NCI-H2107 treated with DMSO at 0.1 percent for 48 hours (cell line): Measurements from ENCODE around the gene SLC4A2.

Source experiments
- DNase-seq: peaks from one replicate; lab custom pipeline; 2025; ENCODE audit not compliant: unreplicated experiment; lab: John Stamatoyannopoulos, UW

SLC4A2 gene

DNA sequence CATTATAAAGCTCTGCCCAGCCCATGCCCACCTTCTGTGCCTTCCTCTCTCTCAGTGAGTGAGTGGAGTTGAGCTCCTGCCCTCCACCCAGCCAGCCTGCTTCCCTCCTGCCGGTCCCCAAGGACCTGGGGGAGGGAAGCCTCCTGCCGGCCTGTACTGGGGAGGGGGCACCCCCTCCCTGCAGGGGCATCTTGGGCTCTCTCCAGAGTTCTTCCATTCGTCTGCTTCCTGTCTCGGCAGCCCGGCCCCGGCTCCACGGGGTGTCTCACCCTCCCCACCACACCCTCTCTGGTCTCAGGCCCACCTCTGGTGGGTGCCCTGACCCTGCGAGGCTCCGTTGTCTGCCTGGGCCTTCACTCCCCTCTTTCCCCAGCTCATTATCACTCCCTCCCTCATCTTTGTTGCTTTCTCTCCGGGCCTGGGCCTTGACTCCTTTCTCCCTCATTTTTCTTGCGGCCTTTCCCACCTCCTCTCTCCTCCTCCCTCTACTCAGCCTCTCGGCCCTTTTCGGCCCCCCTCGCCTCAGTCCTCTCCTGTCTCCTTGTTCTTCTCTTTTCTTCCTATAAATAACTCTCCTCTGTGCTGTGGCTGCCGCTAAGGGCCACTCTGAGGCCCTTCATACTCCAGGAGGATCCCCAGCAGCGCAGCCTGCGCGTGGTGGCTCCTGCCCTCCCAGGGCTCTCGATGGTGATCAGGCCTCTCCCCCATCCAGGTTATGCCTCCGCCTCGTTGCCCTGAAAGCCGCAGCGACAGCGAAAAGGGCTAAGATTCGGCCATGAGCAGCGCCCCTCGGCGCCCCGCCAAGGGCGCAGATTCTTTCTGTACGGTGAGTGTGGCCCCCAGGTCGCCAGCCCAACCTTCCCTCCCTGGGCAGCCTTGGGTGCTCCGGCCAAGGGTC, 2.1 kb downstream of the SLC4A2 start:
- no peak for DNase-seq

DNA sequence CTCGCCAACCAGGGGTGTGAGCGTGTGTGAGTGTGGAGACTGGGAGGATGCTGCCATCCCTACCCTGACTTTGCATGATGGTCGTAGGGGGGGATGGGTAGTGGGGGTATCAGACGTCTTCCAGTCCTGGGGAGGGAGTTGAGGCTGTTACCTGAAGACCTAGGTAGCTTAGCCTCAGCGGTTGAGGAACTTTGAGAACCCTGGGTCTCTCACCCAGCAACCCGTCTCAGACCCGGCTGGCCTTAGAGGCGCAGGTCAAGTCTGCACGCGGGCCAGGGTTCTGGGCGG, 2.7 kb downstream of the SLC4A2 start:
- DNase-seq, result no peak

DNA sequence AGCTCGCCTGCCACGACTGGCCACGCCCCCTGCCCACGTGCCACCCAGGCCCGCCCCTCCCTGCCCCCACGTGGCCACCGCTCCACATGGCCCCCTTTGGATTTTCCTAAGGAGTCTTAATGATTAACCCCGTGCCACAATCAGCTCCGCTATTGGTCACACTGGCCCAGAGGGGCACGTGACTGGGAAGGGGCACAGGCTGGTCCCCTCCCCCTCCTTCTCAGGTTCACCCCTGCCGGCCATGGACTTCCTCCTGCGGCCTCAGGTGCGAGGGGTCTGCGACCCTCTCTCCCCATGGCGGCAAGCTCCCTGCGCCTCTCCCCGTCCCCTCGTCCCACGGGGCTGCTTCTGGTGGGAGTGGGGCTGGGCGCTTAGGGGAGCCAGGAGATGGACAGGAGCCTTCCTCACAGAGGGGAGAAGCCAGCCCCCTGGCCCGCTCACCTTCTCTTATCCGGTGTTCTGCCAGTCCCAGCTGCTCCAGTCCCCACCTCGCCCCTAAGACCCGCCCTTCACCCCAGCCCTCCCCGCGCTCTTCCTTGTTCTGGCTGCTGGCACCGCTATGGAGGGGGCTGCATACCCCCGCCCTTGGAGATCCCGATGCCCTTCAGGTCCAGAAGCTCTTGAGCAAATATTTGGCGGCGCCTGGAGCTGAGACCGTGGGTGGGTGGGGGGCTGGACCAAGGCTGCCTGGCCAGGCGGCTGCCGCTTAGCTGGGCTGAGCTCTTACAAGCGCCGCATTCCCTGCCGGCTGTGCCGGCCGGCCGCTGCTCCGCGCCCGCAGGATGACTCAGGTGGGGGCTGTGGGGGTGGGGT, 3.2 kb downstream of the SLC4A2 start:
- no peak for DNase-seq

DNA sequence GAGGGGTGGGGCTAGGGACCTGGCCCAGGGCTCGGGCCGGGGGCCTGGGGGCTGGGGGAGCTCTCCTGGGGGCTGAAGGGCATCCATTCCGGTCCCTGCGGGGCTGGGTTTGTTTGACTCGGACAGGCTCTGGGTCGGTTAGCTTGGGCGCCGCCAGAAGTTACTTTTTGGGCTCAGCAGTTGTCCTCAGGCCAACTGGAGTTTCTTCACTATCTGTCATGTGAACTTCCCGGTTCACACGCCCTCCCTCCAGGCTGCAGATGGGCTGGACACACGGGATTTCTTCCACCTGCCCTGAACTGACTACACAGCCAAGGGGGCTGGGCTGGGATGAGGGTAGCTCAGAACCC, 3.8 kb downstream of the SLC4A2 start:
- DNase-seq, result no peak

DNA sequence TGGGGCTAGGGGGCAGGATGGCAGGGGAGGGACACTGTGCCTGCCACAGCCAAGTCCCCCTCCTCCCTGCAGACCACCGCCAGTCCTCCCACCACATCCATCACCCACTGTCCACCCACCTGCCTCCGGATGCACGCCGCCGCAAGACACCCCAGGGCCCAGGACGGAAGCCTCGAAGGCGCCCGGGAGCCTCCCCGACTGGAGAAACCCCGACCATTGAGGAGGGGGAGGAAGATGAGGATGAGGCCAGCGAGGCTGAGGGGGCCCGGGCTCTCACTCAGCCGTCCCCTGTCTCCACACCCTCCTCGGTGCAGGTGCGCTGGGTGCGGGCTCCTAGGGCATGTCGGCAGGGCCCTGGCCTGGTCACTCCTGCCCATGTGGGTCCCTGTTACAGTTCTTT, 5.1 kb downstream of the SLC4A2 start:
- DNase-seq, result no peak

DNA sequence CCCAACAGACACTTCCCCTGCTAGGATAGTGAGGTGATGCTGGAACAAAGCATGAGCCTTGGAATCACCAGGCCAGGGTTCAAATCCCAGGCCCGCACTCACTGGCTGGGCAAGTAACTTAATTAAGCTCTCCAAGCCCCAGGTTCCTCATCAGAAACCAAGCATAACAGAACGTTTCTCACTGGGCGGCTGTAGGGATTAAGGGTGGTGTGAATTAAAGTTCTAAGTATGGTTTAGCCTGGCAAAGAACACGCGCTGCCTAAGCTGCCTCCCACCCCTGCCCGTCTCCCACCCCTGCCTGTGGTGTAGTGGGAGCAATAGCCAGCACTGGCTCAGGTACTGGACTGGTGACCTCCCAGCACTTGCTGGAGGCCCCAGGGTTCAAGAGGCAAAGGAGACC, 5.6 kb downstream of the SLC4A2 start:
- DNase-seq, result no peak

DNA sequence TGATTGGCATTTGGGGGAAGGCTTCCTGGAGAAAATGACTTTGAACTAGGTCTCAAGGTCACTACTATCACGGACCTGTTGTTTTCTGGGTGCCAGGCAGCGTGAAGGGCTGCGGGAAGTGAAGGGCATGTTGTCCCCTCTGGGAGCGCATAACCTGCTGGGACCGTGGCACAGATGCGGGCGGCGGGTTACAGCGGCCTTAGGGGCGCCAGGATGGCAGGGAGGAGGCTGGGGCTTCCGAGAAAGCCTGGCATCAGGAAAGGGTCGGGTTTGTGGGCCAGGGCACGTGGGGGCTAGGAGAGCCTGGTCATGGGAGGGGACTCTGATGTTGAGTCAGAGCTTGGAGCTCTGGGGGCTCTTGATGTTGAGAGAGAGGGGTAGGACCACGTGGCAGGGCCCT, 6.1 kb downstream of the SLC4A2 start:
- no peak for DNase-seq

DNA sequence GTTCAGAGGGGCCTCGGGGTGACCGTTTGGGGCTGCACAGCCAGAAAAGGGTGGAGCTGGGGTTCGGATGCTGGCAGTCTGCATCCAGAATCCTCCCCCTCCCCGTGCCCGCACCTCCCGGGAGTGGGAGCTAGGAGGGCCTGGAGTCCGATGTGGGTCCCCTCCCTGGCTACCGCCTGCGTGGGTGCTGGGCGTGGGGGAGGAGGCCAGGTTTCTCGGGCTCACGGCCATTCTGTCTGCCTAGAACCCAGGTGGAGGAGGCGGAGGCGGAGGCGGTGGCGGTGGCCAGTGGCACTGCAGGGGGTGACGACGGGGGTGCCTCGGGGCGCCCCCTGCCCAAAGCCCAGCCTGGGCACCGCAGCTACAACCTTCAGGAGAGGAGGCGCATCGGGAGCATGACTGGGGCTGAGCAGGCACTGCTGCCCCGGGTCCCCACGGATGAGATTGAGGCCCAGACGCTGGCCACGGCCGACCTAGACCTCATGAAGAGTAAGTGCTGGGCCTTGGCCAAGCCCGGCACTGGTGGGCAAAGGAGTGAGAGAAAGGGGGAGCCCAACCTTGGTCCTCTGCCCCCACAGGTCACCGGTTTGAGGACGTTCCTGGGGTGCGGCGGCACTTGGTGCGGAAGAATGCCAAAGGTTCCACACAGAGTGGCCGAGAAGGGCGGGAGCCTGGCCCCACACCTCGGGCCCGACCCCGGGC, 7.0 kb downstream of the SLC4A2 start:
- DNase-seq, result no peak

DNA sequence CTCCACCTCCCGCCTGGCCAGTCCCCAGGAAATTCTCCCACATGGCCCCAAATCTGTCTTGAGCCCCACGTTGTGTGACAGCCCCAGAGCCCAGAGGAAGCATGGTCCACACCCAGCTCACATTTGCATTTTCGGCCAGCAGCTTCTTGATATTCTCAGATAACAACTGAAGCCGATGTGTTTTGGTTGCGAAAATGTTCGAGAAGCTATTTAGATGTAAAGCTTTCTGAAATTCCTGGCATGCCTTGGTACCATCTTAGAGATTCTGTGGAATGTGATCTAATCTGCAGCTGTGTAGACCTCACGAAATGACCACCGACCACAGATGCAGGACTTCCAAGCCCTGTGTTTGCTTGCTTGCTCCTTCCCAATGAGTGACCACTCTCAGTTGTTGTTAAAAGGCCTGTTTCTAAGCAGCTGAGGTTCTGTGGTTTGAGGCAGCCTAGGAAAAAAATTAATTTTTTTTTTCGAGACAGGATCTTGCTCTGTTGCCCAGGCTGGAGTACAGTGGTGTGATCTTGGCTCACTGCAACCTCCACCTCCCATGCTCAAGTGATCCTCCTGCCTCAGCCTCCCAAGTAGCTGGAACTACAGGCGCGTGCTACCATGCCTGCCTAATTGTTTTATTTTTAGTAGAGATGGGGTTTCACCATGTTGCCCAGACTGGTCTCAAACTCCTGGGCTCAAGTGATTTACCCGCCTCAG, 8.8 kb downstream of the SLC4A2 start:
- no peak for DNase-seq

DNA sequence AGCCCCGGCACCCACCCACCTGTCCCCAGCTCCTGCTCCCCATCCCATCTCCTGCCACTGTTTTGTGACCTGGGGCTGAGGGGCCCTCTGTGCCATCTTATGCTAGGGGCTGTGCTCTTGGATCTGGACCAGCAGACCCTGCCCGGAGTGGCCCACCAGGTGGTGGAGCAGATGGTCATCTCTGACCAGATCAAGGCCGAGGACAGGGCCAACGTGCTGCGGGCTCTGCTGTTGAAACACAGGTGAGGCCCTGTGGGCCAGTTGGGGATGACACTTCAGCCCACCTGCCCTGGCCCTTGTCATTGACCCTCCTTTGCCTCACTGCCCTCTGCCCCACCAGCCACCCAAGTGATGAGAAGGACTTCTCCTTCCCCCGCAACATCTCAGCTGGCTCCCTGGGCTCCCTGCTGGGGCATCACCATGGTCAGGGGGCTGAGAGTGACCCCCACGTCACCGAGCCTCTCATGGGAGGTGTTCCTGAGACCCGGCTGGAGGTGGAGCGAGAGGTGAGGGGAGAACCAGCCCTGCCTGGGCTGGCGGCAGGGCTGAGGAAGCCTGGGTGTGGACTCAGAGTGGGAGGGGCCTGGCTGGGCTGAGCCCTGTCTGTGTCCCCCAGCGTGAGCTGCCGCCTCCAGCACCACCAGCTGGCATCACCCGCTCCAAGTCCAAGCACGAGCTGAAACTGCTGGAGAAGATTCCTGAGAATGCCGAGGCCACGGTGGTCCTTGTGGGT, 10.6 kb downstream of the SLC4A2 start:
- no peak for DNase-seq

DNA sequence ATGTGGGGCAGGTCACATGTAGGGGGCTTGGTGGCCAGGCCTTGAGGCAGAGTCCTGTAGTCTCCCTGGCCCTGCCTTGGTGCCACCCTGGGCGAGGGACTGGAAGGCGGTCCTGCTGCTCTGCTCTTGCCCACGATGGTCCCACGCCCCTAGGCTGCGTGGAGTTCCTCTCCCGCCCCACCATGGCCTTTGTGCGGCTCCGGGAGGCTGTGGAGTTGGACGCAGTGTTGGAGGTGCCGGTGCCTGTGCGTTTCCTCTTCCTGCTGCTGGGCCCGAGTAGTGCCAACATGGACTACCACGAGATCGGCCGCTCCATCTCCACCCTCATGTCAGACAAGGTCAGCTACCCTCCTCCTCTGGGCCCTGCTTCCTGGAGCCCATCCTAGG, 11.2 kb downstream of the SLC4A2 start:
- no peak for DNase-seq

DNA sequence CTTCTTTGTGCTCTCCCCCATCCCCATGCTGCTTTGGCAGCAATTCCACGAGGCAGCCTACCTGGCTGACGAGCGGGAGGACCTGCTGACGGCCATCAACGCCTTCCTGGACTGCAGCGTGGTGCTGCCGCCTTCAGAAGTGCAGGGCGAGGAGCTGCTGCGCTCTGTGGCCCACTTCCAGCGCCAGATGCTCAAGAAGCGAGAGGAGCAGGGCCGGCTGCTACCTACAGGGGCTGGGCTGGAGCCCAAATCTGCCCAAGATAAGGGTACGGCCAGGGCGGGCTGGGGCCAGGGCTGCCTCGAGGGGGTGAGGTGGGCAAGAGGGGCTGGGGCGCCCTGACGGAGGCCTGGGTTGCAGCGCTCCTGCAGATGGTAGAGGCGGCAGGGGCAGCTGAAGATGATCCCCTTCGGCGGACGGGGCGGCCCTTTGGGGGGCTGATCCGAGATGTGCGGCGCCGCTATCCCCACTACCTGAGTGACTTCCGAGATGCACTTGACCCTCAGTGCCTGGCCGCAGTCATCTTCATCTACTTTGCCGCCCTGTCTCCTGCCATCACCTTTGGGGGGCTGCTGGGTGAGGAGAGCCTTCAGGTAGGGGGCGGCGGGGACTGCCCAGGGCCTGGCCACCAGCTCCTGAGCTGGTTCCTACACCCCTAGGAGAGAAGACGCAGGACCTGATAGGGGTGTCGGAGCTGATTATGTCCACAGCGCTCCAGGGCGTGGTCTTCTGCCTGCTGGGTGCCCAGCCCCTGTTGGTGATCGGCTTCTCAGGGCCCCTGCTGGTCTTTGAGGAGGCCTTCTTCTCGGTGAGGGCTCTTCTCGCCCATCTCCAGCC, 11.9 kb downstream of the SLC4A2 start:
- no peak for DNase-seq

DNA sequence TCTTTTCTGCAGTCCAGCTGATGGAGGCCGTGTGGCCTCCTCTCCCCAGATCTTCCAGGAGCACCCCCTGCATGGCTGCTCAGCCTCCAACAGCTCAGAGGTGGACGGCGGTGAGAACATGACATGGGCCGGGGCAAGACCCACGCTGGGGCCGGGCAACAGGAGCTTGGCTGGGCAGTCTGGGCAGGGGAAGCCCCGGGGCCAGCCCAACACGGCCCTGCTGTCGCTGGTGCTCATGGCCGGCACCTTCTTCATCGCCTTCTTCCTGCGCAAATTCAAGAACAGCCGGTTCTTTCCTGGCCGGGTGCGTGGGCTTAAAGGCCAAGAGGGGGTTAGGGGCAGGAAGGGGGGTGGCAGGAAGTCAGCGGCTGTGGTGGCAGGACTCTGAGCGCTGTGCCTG, 14.6 kb downstream of the SLC4A2 start:
- no peak for DNase-seq

DNA sequence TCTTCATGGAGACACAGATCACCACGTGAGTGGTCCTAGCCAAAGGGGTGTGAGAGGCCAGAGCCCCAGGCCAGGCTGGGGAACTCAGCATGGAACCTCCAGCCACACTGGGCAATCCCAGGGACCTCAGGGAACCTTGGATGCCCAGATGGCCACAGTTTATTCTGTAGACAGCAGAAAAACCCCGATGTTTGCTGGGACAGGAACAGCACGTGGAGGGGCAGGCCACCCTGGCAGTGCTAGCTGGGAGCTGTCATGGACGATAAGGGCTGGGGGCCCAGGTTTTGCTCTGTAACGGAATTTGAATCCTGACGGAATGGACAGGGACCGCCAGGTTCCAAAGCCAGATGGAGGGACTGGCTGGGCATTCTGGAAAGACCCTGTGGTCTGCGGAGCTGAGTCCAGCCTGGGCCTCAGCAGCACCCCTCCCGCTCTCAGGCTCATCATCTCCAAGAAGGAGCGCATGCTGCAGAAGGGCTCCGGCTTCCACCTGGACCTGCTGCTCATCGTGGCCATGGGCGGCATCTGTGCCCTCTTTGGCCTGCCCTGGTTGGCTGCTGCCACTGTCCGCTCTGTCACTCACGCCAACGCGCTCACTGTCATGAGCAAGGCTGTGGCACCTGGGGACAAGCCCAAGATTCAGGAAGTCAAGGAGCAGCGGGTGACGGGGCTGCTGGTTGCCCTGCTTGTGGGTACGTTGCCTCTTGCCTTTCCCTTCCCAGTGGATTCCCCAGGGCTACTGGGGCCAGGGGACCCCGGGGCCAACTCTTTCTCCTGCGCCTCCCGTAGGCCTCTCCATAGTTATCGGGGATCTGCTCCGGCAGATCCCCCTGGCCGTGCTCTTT, 15.7 kb downstream of the SLC4A2 start:
- DNase-seq, result no peak

DNA sequence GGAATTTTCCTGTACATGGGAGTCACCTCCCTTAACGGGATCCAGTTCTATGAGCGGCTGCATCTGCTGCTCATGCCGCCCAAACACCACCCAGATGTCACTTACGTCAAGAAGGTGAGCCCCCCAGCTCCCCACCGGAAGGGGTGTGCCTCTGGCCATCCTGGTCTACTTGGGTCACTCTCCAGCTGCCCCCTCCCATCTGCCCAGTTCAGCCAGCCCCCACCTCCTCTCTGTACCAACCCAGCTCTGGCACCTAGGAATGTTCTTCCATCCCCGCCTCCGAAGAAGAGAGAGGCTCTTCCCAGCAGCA, 16.2 kb downstream of the SLC4A2 start:
- no peak for DNase-seq

DNA sequence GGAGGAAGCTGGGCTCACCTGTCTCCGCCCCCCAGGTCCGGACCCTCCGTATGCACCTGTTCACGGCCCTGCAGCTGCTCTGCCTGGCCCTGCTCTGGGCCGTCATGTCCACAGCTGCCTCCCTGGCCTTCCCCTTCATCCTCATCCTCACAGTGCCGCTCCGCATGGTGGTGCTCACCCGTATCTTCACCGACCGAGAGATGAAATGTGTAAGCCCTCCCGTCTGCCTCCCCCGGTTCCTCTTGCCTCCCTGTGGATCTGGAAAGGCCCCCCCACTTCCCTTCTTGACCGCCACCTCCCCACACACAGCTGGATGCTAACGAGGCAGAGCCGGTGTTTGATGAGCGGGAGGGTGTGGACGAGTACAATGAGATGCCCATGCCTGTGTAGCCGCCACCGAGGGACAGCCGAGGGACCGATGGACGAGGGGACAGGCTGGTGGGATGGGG, 16.6 kb downstream of the SLC4A2 start:
- DNase-seq, result no peak

DNA sequence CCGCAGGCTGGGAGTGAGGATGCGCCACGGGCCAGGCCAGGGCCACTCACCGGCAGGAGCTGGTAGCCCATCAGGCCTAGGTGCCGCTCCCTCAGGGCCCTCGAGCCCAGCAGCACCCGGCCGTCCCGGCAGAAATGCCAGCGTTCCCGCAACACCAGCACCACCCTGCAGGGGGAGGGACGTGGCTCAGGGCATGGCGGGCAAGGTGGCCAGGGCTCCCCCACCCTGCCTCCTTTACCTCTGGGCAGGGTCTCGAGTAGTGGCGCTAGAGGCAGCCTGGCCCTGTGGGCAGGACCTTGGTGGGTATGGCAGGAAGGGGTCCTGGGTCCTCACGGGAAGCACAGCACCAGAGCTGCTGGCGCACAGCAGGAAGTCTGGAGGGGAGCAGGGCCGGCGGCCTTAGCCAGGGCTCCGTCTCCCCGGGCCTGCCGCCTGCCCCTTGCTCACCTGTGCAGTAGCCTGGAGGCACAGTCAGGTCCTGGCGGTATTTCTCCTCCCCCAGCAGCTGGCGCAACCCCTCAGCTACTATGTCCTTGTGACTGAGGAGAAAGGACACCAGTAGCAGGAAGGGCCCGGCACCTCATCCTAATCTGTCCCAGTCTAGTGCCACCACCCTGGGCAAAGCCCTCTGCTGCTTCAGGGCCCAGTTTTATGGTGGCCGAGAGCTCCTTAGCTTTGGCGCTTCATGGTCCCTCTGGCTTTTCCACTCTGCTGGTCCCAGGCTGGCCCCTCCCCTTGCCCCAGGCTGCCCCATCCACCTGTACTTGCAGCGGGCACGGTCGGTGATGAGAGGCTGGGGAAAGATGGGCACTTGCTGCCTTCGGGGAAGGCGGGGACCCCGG, 17.7 kb downstream of the SLC4A2 start:
- no peak for DNase-seq

DNA sequence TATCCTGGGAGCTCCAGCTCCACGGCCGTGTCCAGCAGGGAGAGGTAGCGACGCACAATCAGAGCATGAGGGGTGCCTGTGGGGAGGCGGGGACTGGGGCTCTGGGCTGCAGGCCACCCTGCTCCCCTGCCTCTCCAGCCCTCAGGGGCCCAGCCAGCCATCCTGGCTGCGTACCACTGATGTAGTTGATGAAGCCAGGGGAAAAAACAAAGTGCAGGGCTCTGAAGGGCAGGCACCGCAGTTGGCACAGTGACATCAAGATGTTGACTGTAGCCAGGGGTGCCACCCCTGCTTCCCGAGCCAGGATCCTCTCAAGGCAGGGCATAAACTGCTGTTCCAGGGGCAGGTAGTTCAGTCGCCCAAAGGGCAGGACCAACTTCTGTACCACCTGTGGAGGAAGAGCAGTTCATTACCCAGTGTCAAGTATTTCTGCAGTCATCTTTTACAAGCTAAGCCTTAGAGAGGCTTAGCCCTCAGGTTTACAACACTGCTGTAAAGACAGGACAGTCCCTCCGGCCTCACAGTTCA, 18.4 kb downstream of the SLC4A2 start:
- DNase-seq, result no peak
